Cardiac muscle cell (in vitro differentiated cells and primary cell): ENCODE data around the gene SELENOP. TPM values are rescaled to one million over a fixed set of nuclear protein-coding genes. Genes with fewer than 3 reads are reported as not detected.

Source experiments
- DNase-seq, 2 donors: peaks; one replicate each; pipeline versions ENCODE4 v3.0.0 to v3.0.0-alpha.2; 2010 to 2017; ENCODE audit warnings: low read depth in 1 of 2, low spot score in 1 of 2
- H3K27ac ChIP-seq: fragments of 200-600 bp; sonication (generic); 2 replicates; pipeline ENCODE4 v1.5.1; 2016
- H3K27me3 ChIP-seq: fragments of 200-600 bp; sonication (generic); 2 replicates; pipeline ENCODE4 v1.6.0; 2016; ENCODE audit warnings: control low read depth
- H3K36me3 ChIP-seq: fragments of 200-600 bp; sonication (generic); 2 replicates; pipeline ENCODE4 v1.5.1; 2016; ENCODE audit warnings: control low read depth
- H3K4me1 ChIP-seq: fragments of 200-600 bp; sonication (generic); 2 replicates; pipeline ENCODE4 v1.8.1; 2017; ENCODE audit warnings: low read depth, mild to moderate bottlenecking, mixed run types
- H3K4me3 ChIP-seq: fragments of 200-600 bp; sonication (generic); 2 replicates; pipeline ENCODE4 v1.5.1; 2016; ENCODE audit warnings: mild to moderate bottlenecking
- H3K9me3 ChIP-seq: fragments of 200-600 bp; sonication (generic); 2 replicates; pipeline ENCODE4 v1.5.1; 2017; ENCODE audit warnings: low read depth, mild to moderate bottlenecking, control low read depth
- CTCF ChIP-seq: IDR thresholded peaks from 2 replicates; pipeline ENCODE4 v1.5.1; 2012; ENCODE audit warnings: low read depth, mild to moderate bottlenecking, low read length
- polyA plus RNA-seq: library from polyadenylated mRNA; unstranded; fragments of >200 nt; fragmentation: Nextera tagmentation; extraction: Ambion mirVana; gene quantifications from 2 replicates; pipeline ENCODE4 v1.2.1, GENCODE V29; 2016
- total RNA-seq: library from RNA; depleted of rRNA; stranded (reverse); fragments of >200 nt; gene quantifications from 2 replicates; pipeline ENCODE4 v1.2.3, GENCODE V29; 2016

SELENOP gene
- total and polyA plus RNA-seq, 2 experiments from 2014 or later, result 71.0 to 72.7 TPM

GRCh38 chr5:42806004-42806700 lies 5.5 kb downstream of the SELENOP start:
- TF ChIP-seq CTCF, result no peak
- no peak for DNase-seq
- Histone ChIP-seq H3K4me1 (peaks cover 20% of the 10 kb centered on the region), H3K36me3 (peaks cover 39% of the 10 kb centered on the region), H3K27ac (no peak overlapping the region), H3K9me3 (no peaks in the 10 kb centered on the region), H3K4me3 (no peak overlapping the region), H3K27me3 (no peaks in the 10 kb centered on the region)

GRCh38 chr5:42804717-42805339 lies 6.9 kb downstream of the SELENOP start:
- H3K9me3 ChIP-seq, result no peaks in the 10 kb centered on the region
- H3K27me3 ChIP-seq, result no peaks in the 10 kb centered on the region
- peaks cover 47% of the 10 kb centered on the region for H3K36me3 ChIP-seq
- DNase-seq, result no peak
- no peak for TF ChIP-seq CTCF
- no peak overlapping the region for H3K27ac ChIP-seq
- peaks cover 10% of the 10 kb centered on the region for H3K4me1 ChIP-seq
- H3K4me3 ChIP-seq, result no peak overlapping the region

- no peaks in the 10 kb centered on the region for H3K27me3 ChIP-seq
- H3K36me3 ChIP-seq, result peaks cover 35% of the 10 kb centered on the region
- H3K9me3 ChIP-seq, result no peaks in the 10 kb centered on the region
- no peak for TF ChIP-seq CTCF
- H3K4me1 ChIP-seq, result no peaks in the 10 kb centered on the region
- no peak for DNase-seq
- no peak overlapping the region for H3K4me3 ChIP-seq
- H3K27ac ChIP-seq, result no peak overlapping the region
Observed at GRCh38 chr5:42801516-42802166, 10.1 kb downstream of the SELENOP start.

- no peaks in the 10 kb centered on the region for H3K9me3 ChIP-seq
- no peak for DNase-seq
- no peak overlapping the region for H3K4me3 ChIP-seq
Observed at GRCh38 chr5:42800748-42801330, 10.9 kb downstream of the SELENOP start.

More at GRCh38 chr5:42800748-42801330, 10.9 kb downstream of the SELENOP start:
- H3K27ac ChIP-seq, result no peak overlapping the region
- no peaks in the 10 kb centered on the region for H3K4me1 ChIP-seq
- TF ChIP-seq CTCF, result no peak
- no peaks in the 10 kb centered on the region for H3K27me3 ChIP-seq
- peaks cover 28% of the 10 kb centered on the region for H3K36me3 ChIP-seq
